HepG2 (cell line): ENCODE measurements around the gene RYR2. TPM values are rescaled to one million over a fixed set of nuclear protein-coding genes. Genes with fewer than 3 reads are reported as not detected.

Experiments
- ATAC-seq: fragments of 200-7000 bp; cut with Tn5 transposase; 3 replicates; pipeline ENCODE4 v1.9.1; 2020; ENCODE audit warnings: mild to moderate bottlenecking, moderate library complexity
- BruUV-seq: library from RNA; stranded (reverse); fragments of 400-500 nt; replicated peaks from 2 replicates; lab custom pipeline; 2021; lab: Mats Ljungman, UMichigan
- CTCF ChIA-PET: fragments of 300-600 bp; formaldehyde crosslinking; extraction: SDS; loops from one replicate; lab custom pipeline; 2021; ENCODE audit warnings: low total read pairs, inconsistent platforms, low intra/inter-chr PET ratio; lab: Yijun Ruan, JAX
- POLR2A ChIA-PET: fragments of 350-600 bp; sonication (Branson Sonifier 250); formaldehyde crosslinking; loops from one replicate; lab custom pipeline; 2020; ENCODE audit warnings: antibody characterized with exemption, inconsistent platforms; lab: Yijun Ruan, JAX
- DNase-seq: peaks from one replicate; pipeline ENCODE4 v3.0.0-alpha.2; 2015; ENCODE audit warnings: low spot score
- FAIRE-seq: peaks from 3 replicates; lab custom pipeline; 2011; peaks lifted over from hg19 to GRCh38; lab: Jason Lieb, UNC
- H2AFZ ChIP-seq: one replicate; pipeline ENCODE4 v1.6.1; 2011; ENCODE audit warnings: low read length, inconsistent platforms
- H3K27ac ChIP-seq: fragments of 300-600 bp; 3 replicates; pipeline ENCODE4 v1.8.0; 2011; ENCODE audit warnings: mixed run types, mild to moderate bottlenecking, mixed read lengths, low read length, inconsistent platforms; ENCODE audit not compliant: insufficient read depth; ENCODE audit errors: extremely low read length
- H3K27me3 ChIP-seq, 2 experiments: fragments of 200-600 bp in 1 of 2; 2 replicates in 1 of 2; 3 replicates in 1 of 2; pipeline versions ENCODE4 v1.6.0 to v1.8.0; 2011; ENCODE audit warnings: low read length in 2 of 2, mild to moderate bottlenecking in 2 of 2, moderate library complexity in 2 of 2, inconsistent platforms in 1 of 2; ENCODE audit not compliant: insufficient read depth in 2 of 2, control insufficient read depth in 1 of 2
- H3K36me3 ChIP-seq, 2 experiments: fragments of 200-600 bp in 1 of 2; replicated peaks in 1 of 2; 2 replicates in 1 of 2; 3 replicates in 1 of 2; pipeline versions ENCODE4 v1.5.1 to v1.8.0; 2011; ENCODE audit warnings: low read length in 2 of 2, inconsistent platforms in 1 of 2; ENCODE audit not compliant: insufficient read depth in 2 of 2, control insufficient read depth in 1 of 2
- H3K4me1 ChIP-seq: 2 replicates; pipeline ENCODE4 v1.5.1; 2012; ENCODE audit warnings: low read length, inconsistent platforms; ENCODE audit not compliant: insufficient read depth
- H3K4me2 ChIP-seq: 2 replicates; pipeline ENCODE4 v1.6.0; 2011; ENCODE audit warnings: low read depth, low read length, inconsistent platforms
- H3K4me3 ChIP-seq, 3 experiments: fragments of 200-600 bp in 1 of 3; sonication (generic), shearing (Covaris generic) in 1 of 3; replicated peaks in 1 of 3; 2 replicates each; pipeline ENCODE4 v1.5.1; 2011 to 2016; ENCODE audit warnings: low read length in 3 of 3, inconsistent platforms in 2 of 3, low read depth in 2 of 3, mild to moderate bottlenecking in 2 of 3, control low read depth in 1 of 3, mixed read lengths in 1 of 3; ENCODE audit not compliant: insufficient read depth in 1 of 3
- H3K79me2 ChIP-seq: one replicate; pipeline ENCODE4 v1.6.1; 2011; ENCODE audit warnings: low read length, inconsistent platforms; ENCODE audit not compliant: insufficient read depth
- H3K9ac ChIP-seq: 2 replicates; pipeline ENCODE4 v1.6.0; 2011; ENCODE audit warnings: mild to moderate bottlenecking, low read depth, low read length, inconsistent platforms; ENCODE audit not compliant: insufficient read depth
- H3K9me3 ChIP-seq: 2 replicates; pipeline ENCODE4 v1.5.1; 2012; ENCODE audit warnings: mild to moderate bottlenecking, low read length
- H4K20me1 ChIP-seq: 2 replicates; pipeline ENCODE4 v1.6.0; 2011; ENCODE audit warnings: inconsistent platforms, mild to moderate bottlenecking, low read length, moderate library complexity; ENCODE audit not compliant: insufficient read depth
- ETS1 ChIP-seq: sonication (generic); formaldehyde crosslinking; IDR thresholded peaks from 2 replicates; pipeline ENCODE4 v1.4.0; 2020; ENCODE audit warnings: missing genetic modification reagents
- ZHX1 ChIP-seq: sonication (generic); formaldehyde crosslinking; IDR thresholded peaks from 2 replicates; pipeline ENCODE4 v1.8.1; 2022; ENCODE audit warnings: low read depth, mild to moderate bottlenecking, missing genetic modification reagents
- WGBS: methylation state at CpG from one replicate; pipeline ENCODE4 v1.1.6; 2017; ENCODE audit warnings: low lambda C conversion rate; 5-methylcytosine and 5-hydroxymethylcytosine counted together
- in situ Hi-C: cut with HindIII; loops from 2 replicates; pipeline ENCODE4 v1.10.0; 2017; ENCODE audit warnings: low pct_unique_long_range_greater_than_20kb; ENCODE audit not compliant: extremely low pct_ligation_motif_present
- intact Hi-C: fragments of 100-400 bp; cut with micrococcal nuclease; formaldehyde crosslinking; loops from one replicate; pipeline ENCODE4 v1.10.0; 2022; ENCODE audit not compliant: unreplicated experiment
- polyA plus RNA-seq, 8 experiments: library from polyadenylated mRNA; depleted of rRNA in 3 of 8; stranded (reverse) in 7 of 8; unstranded in 1 of 8; fragments of >200 nt; fragmentation: Illumina TruSeq in 4 of 8; extraction: Trizol in 4 of 8; gene quantifications; 2 replicates each; pipeline versions ENCODE4 v1.2.1 to v1.2.3, GENCODE V29; 2011 to 2016; ENCODE audit warnings: low read depth in 4 of 8, missing spikeins in 1 of 8, mixed read lengths in 1 of 8; ENCODE audit not compliant: insufficient read depth in 1 of 8
- total RNA-seq, 5 experiments: library from RNA; depleted of rRNA; stranded (reverse); fragments of >200 nt; fragmentation: Illumina TruSeq; extraction: Trizol; gene quantifications; 2 replicates each; pipeline ENCODE4 v1.2.3, GENCODE V29; 2016; ENCODE audit warnings: low read depth in 1 of 5

The RYR2 gene
- total and polyA plus RNA-seq, 2 of the 13 experiments (the other 11 are each of a cell fraction or from before 2014, with no cell fraction given) = not detected

- H3K79me2 ChIP-seq = no peaks in the 10 kb centered on the region
- no peak for FAIRE-seq
- ChIA-PET CTCF (no interaction called here), POLR2A (no interaction called here)
- intact Hi-C loops = no loop called here
- no peaks in the 10 kb centered on the region for H3K9me3 ChIP-seq
- no peaks in the 10 kb centered on the region for H3K4me1 ChIP-seq
- no peak overlapping the region for H2AFZ ChIP-seq
- TF ChIP-seq ETS1 (CRISPR knock-in tag) (no peak), ZHX1 (no peak)
- no peak overlapping the region for H3K27ac ChIP-seq
- no peak overlapping the region for H3K4me3 ChIP-seq
- in situ Hi-C loops = no loop called here
- no peak overlapping the region for H3K4me2 ChIP-seq
- no peaks in the 10 kb centered on the region for H3K36me3 ChIP-seq
- H4K20me1 ChIP-seq = no peaks in the 10 kb centered on the region
- ATAC-seq = no peak
- H3K9ac ChIP-seq = no peak overlapping the region
- no peak for DNase-seq
- BruUV-seq = no TSS peak
- H3K27me3 ChIP-seq = no peaks in the 10 kb centered on the region
- WGBS = 49% methylated on average over 2 of the region's 2 CpGs
These were observed 497.1 kb downstream of the RYR2 start for GRCh38 chr1:237539055-237539454.
